ENCODE results near the gene FAH.

Gene FAH

GRCh38 chr15:80174017-80174746 is 21.4 kb downstream of the FAH start:
- DNase-seq, result no peak

DNA sequence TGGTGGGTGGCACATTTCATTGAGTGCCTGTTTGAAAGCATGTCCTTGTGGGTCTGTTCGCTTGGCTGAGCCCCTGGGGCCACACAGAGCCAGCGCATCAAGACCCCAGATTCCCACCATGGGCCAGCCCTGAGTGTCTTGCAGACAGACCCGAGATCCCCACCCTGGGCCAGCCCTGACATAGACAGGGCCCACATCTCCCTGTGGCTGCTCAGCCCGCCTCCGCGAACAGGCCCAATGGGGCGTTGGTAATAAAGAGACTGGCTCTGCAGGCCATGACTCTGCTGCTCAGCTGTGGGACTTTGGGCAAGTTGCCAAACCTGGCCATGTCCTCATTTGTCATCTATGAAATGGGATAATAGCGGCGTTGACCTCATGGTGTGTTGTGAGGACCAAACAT is 22.6 kb downstream of the FAH start:
- DNase-seq, result no peak

- DNase-seq, result no peak
Measured at GRCh38 chr15:80176443-80176842, 23.6 kb downstream of the FAH start.

- DNase-seq, result no peak
Measured at GRCh38 chr15:80177156-80177555, 24.4 kb downstream of the FAH start.

DNA sequence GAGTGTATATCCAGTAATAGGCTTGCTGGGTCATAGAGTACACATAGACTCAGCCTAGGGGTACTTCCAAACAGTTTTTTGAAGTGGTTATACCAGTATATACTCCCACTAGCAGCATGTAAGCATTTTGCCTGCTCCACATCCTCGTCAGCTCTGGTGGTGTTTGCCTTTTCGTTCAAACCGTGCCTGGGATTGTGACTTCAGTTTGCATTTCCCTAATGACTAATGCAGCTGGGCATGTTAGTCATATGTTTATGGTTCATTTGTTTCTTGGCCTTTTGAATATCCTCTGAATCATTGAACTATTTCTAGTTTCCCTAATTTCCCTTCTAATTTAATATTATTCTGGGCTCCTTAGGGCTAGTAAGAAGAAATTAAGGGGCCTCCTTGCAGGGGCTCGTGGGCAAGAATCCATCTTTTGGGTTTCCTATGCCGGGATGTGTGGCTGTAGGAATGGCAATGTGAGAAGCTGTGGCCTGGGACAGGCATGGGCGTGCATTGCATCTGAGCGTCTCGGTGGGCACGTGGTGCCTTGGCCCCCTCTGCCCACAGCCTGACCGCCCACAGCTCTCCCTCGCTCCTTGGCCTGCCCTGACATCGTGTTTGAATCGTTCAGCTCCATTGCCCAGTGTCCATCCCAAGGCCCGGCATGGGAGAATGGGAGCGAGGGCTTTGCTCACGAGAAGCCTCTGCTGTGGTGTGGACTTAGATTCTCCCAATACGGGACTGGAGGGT is 26.4 kb downstream of the FAH start:
- no peak for DNase-seq

DNA sequence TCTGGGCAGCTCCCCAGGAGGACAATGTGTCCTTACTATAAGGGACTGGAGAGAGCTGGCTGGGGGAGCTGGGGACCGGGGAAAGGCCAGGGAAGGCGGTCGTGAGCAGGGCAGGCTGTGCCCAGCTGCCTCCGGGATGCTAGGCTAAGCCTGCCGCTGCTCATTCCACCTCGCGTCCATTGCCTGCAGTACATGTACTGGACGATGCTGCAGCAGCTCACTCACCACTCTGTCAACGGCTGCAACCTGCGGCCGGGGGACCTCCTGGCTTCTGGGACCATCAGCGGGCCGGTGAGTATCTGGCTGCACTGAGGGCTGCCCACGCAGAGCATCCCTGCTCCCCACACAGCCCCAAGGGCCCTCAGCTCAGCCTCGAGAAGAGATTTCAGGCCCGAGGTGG is 27.1 kb downstream of the FAH start:
- no peak for DNase-seq

GRCh38 chr15:80180468-80180867 is 27.7 kb downstream of the FAH start:
- no peak for DNase-seq

DNA sequence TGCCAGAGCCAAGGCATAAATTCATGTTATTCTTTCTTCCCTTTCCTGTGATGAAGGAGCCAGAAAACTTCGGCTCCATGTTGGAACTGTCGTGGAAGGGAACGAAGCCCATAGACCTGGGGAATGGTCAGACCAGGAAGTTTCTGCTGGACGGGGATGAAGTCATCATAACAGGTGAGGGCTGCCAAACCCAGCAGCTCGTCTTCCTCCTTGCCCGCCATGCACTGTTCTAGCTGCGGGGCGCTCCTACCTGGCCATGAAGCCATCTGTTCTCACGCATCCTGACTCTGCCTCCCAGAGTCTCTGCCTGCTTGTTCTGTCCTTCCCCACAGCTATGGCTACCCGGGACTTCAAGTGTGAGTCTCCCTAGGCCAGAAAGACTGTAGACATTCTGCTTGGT is 28.2 kb downstream of the FAH start:
- no peak for DNase-seq

DNA sequence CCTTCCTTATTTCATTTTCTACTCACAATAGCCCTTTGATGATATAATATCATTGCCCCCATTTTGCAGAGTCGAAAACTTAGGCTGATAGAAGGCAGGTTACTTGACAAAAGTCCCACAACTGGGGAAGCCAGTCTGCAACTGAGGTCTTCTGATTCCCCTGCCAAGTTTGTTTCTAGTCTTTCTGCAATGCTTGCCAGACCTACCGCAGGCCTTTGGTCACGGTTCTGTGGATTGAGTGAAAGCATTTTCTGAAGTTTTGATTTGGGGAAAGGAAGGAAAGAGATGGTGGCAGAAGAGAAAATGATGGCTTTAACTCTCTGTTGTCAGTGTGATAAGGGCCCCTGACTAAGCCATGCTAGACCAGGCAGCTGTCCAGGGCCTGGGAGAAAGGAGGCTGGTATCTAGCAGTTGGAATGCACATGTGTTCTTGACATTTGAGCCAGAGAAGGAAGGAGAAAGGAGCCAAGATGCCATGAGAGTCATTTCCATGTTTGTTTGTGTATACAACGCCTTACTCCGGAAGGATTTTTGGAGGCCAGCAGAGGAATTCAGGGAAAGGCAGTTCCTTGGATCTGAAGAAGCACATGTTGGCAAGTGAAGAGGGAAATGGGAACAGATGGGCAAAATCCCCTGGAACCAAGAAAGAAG is 29.9 kb downstream of the FAH start:
- DNase-seq, result no peak

GRCh38 chr15:80183306-80183705 is 30.5 kb downstream of the FAH start:
- no peak for DNase-seq

DNA sequence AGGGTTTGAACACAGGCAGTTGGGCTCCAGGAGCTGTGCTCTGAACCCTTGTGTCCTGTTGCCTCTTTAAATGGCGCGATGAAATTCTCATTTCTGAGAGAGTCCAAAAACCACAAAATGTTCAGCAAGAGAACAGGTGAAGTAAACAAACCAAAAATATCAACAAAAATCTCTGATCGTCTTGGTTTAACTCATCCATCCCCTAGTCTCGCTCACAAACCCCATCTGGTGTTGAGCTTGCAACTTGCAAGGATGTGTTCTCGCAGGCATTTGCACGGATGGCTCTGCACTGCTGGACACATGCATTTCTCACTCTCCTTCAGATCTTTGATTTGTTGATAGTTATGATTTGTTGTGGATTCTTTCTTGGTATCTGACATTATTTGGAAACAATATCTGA is 31.1 kb downstream of the FAH start:
- DNase-seq, result no peak

GRCh38 chr15:80184554-80184953 is 31.8 kb downstream of the FAH start:
- no peak for DNase-seq

DNA sequence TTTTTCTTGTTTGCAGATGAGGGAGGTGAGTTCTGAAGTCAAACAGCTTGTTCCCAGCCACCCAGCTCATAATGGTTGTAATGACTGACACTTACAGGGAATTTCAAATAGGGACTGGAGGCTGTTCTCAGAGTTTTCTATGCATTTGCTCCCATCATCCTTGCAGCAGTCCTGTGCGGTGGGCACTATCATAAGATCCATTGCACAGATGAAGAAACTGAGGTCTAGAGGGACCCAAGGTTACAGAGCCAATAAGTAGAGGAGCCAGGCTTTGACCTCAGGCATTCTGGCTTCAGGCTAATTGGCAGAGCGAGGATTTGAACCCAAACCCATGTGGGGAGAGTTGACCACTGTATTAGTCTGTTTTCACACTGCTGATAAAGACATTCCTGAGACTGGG is 32.4 kb downstream of the FAH start:
- DNase-seq, result no peak

- no peak for DNase-seq
Measured at GRCh38 chr15:80186066-80186465, 33.3 kb downstream of the FAH start.

- no peak for DNase-seq
Measured at GRCh38 chr15:80186597-80186996, 33.8 kb downstream of the FAH start.

GRCh38 chr15:80188251-80188650 is 35.5 kb downstream of the FAH start:
- no peak for DNase-seq

GRCh38 chr15:80191198-80191597 is 38.4 kb downstream of the FAH start:
- no peak for DNase-seq

DNA sequence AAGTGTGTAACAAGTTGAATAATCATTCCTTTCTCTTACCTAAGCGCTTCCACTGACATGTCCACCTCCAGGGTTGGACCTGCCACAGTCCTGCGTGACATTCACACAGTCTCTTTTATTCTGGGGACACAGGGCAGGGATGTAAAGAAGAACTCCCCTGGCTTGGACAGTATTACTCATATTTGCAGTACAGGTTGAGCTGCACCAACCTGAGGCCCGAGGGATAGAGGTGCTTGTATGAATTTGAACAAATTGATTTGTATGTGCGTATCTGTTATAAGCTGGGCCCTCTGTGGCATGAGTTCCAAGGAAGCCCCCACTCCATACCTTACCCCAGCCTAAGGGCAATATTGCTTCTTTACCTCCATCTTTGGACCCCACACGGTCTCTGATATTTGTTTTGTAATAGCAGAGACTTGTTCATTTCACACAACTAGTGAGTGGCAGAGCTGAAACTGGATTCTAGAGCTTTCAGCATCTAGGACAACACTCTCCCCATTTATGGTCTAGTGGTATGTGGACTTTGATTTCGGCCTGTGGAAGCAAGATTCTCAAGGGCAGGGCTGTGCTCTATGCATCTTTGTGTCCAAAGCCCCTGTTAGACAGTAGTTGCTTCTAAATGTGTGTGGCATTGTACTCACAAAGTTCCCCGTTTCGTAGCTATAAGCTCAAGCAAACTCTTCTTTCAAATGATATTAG is 39.2 kb downstream of the FAH start:
- no peak for DNase-seq

DNA sequence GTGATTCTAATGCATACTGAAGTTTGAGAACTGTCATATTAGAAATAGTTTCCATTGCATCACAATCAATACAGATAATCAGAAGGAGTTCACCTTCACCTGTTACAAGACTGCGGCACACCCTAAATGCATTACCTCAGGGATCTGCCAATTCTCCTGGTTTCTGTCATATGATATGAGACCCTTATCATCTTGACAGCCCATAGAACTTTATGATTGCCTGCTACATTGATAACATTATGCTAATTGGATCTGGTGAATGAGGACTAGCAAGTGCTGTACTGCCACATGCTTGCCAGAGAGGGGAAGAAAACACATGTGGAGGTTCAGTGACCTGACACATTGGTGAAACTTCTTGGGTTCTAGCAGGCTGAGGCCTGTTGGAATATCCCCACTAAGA is 41.4 kb downstream of the FAH start:
- DNase-seq, result no peak

- no peak for DNase-seq
Measured at GRCh38 chr15:80194914-80195313, 42.1 kb downstream of the FAH start.

GRCh38 chr15:80199366-80199765 is 46.6 kb downstream of the FAH start:
- no peak for DNase-seq

- DNase-seq, result no peak
Measured at GRCh38 chr15:80199869-80200268, 47.1 kb downstream of the FAH start.

DNA sequence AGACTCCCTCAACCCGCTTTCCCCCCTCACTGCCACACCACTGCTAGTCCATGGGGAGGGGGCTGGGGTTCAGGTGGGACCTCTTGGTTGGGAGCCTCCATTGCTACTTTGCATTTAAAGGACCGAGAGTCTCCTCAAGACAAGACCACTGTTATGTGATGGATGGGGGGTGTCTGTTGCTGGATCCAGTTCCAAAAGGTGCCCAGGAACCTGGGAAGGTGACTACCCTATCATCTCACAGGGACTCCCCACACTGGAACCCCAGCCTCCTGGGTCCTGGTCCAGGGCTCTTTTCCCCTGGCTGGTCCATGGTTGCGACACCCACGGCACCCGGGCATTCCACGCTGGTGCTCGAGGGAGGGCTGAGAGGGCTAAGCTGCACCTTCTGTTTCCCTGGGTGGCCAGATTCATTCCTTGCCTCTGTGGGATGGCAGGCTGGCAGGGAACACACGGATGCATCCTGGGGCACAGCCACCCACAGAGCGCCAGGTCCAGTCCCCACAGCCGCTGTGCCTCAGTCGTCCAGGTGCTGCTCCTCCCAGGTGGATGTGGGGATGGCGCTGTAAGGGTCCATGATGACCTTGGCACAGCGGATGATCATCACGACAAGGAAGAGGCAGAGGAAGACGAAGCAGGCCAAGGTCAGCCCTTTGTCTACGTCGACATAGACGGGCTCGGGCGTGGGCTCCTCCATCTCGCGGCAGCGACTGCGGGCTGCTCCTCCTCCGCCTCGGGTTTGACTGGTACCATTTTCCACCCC is 48.6 kb downstream of the FAH start:
- no peak for DNase-seq

Measured in NCI-H2081 treated with DMSO at 0.1 percent for 48 hours (cell line).